IPS DF 6.9 (cell line): Measurements from ENCODE around the gene PDIA6.

ENCODE experiments used
- DNase-seq: peaks from one replicate; pipeline ENCODE4 v3.0.0-alpha.2; 2013; ENCODE audit warnings: low read depth, low spot score
- H3K27ac ChIP-seq: one replicate; pipeline ENCODE4 v1.5.1; 2013; ENCODE audit warnings: low read length, control low read depth
- H3K27me3 ChIP-seq: 2 replicates; pipeline ENCODE4 v1.6.1; 2013; ENCODE audit warnings: mild to moderate bottlenecking, low read length; ENCODE audit not compliant: control insufficient read depth, insufficient read depth
- H3K36me3 ChIP-seq: 2 replicates; pipeline ENCODE4 v1.6.1; 2013; ENCODE audit warnings: low read length; ENCODE audit not compliant: control insufficient read depth, insufficient read depth
- H3K4me1 ChIP-seq: 2 replicates; pipeline ENCODE4 v1.6.1; 2013; ENCODE audit warnings: low read length; ENCODE audit not compliant: control insufficient read depth, insufficient read depth
- H3K4me3 ChIP-seq: 2 replicates; pipeline ENCODE4 v1.5.1; 2013; ENCODE audit warnings: mild to moderate bottlenecking, low read length
- H3K9me3 ChIP-seq: 2 replicates; pipeline ENCODE4 v1.6.1; 2013; ENCODE audit warnings: low read length, inconsistent platforms; ENCODE audit not compliant: control insufficient read depth, insufficient read depth
- WGBS: extraction: QIAGEN DNeasy Blood & Tissue Kit; methylation state at CpG from one replicate; pipeline ENCODE4 v1.1.7; 2013; ENCODE audit warnings: mixed read lengths, missing lambda C conversion rate; ENCODE audit not compliant: insufficient read length, insufficient coverage; 5-methylcytosine and 5-hydroxymethylcytosine counted together

PDIA6 gene

DNA sequence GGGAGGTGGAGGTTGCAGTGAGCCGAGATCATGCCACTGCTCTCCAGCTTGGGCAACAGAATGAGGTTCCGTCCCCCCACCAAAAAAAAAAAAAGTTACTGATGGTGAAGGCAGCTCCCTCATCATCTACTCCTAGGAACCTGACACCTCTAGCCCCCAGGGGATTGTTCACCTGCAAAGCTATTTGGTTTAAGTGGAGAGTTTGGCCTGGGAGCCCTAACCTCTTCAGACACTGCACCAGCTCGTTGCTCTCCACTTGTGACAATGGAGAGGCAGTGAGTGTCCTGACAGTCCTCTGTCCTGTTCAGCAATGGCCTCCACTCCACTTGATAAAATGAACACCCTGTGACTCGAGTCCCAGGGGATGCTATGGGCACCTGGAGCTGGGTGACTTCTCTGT lies 47.7 kb downstream of the PDIA6 start:
- Histone ChIP-seq H3K36me3 (no peaks in the 10 kb centered on the region), H3K4me3 (no peak overlapping the region), H3K4me1 (no peaks in the 10 kb centered on the region), H3K9me3 (no peaks in the 10 kb centered on the region), H3K27me3 (no peaks in the 10 kb centered on the region), H3K27ac (no peak overlapping the region)
- DNase-seq, result no peak
- no CpG with 5 or more reads among the region's 4 CpGs for WGBS

DNA sequence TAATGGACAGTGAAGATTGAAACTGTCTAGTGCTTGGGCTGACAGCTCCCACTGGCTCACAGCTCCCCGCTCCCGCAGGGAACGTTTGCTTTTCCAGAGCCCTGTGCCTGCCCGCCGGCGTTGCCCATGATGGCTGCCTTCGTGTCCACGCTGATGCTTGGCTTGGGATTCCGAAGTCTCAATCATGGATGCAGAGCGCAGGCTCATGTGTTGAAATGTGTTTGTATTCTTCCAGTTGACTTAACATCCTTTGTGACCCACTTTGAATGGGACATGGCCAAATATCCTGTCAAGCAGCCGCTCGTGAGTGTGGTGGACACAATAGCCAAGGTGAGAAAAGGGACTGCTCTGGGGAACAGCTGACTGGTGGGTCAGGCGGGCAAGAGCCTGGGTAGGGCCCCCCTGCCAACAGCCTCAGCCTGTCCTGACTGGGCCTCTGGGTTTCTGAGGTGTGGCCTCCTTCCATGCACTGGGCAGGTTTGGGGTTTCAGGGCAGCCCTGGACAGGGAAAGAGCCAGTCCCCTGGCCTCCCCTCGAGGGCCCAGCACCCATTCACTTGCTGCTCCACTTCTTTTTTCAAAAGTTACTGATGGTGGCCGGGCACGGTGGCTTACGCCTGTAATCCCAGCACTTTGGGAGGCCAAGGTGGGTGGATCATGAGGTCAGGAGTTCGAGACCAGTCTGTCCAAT lies 48.3 kb downstream of the PDIA6 start:
- no CpG with 5 or more reads among the region's 18 CpGs for WGBS
- Histone ChIP-seq H3K9me3 (no peaks in the 10 kb centered on the region), H3K36me3 (no peaks in the 10 kb centered on the region), H3K4me1 (no peaks in the 10 kb centered on the region), H3K27ac (no peak overlapping the region), H3K27me3 (no peaks in the 10 kb centered on the region), H3K4me3 (no peak overlapping the region)
- no peak for DNase-seq

DNA sequence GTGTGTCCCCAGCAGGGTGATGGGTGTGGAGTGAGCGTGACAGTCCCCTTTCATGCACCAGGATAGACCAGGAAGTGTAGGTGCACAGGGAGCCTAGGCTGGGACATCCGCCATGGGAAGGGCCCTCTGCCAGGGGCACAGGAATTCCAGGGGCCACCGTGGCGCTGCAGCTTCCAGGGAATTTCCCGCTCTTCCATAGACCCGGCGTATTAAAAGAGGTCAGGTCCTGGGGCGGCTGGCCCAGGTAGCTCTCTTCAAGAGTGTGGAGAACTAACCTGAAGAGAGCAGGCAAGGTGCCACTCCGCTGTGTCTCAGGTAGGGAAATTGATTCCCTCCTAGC lies 49.2 kb downstream of the PDIA6 start:
- H3K27me3 ChIP-seq, result no peaks in the 10 kb centered on the region
- DNase-seq, result no peak
- H3K4me1 ChIP-seq, result no peaks in the 10 kb centered on the region
- no peaks in the 10 kb centered on the region for H3K9me3 ChIP-seq
- no peak overlapping the region for H3K4me3 ChIP-seq
- H3K36me3 ChIP-seq, result no peaks in the 10 kb centered on the region
- H3K27ac ChIP-seq, result no peak overlapping the region
- no CpG with 5 or more reads among the region's 9 CpGs for WGBS

DNA sequence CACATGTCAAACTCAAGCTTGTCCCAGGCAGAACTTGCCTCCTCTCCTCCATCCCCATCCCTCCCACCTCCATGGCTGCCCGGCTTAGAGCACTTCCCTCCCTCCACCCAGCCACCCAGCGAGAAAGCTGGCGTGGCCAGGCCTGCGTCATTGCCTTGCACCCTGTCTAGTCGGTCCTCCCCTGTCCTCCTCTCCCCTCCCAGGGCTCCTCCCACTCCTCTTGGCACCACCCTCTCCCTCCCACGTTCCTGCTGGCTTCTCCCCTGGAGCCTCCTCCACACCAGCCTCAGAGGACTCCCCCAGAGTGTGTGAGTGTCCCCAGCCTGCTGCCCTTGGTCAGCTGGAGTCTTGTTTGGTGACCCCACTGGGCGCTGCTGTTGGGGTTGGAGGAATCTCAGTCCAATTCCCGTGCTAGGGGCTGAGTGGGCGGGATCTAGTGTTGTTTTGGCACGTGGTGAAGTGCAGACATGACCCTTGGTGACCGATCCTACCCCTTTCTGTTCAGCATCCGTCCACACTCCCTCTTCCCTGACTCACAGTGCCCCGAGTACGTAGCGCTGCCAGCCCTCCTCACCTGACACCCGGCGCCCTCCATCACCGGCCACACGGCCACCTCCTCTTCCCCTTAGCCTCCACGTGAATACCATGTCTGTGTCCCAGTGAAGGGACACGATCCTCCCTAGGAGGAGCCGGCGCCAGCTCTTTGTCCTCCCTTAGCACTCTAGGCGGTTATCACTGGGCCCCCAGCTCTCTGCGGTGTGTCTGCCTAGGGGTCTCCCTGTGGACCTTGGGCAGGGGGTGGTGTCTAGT lies 49.7 kb downstream of the PDIA6 start:
- no CpG with 5 or more reads among the region's 25 CpGs for WGBS
- Histone ChIP-seq H3K36me3 (no peaks in the 10 kb centered on the region), H3K9me3 (no peaks in the 10 kb centered on the region), H3K4me3 (no peak overlapping the region), H3K27ac (no peak overlapping the region), H3K27me3 (no peaks in the 10 kb centered on the region), H3K4me1 (no peaks in the 10 kb centered on the region)
- DNase-seq, result no peak

DNA sequence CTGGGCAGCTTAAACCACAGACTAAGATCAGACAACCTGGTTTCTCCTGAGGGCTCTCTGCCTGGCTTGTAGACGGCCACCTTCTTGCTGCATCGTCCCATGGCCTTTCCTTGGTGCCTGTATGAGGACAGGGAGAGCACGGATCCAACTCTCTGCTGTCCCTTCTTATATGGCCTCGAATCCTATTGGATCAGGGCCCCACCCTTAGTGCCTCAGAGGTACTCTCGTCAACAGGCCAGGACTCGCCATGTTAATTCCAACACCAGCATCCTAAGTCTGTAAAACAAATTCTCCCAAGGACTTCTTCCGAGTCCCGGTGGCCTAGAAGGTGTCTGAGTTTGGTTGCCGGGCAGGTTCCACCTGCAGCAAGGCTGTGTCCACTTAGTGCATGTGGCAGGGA lies 51.0 kb downstream of the PDIA6 start:
- no peak overlapping the region for H3K4me3 ChIP-seq
- no peak overlapping the region for H3K27ac ChIP-seq
- no peaks in the 10 kb centered on the region for H3K9me3 ChIP-seq
- no peaks in the 10 kb centered on the region for H3K36me3 ChIP-seq
- WGBS, result no CpG with 5 or more reads among the region's 9 CpGs
- no peaks in the 10 kb centered on the region for H3K27me3 ChIP-seq
- H3K4me1 ChIP-seq, result no peaks in the 10 kb centered on the region
- no peak for DNase-seq

DNA sequence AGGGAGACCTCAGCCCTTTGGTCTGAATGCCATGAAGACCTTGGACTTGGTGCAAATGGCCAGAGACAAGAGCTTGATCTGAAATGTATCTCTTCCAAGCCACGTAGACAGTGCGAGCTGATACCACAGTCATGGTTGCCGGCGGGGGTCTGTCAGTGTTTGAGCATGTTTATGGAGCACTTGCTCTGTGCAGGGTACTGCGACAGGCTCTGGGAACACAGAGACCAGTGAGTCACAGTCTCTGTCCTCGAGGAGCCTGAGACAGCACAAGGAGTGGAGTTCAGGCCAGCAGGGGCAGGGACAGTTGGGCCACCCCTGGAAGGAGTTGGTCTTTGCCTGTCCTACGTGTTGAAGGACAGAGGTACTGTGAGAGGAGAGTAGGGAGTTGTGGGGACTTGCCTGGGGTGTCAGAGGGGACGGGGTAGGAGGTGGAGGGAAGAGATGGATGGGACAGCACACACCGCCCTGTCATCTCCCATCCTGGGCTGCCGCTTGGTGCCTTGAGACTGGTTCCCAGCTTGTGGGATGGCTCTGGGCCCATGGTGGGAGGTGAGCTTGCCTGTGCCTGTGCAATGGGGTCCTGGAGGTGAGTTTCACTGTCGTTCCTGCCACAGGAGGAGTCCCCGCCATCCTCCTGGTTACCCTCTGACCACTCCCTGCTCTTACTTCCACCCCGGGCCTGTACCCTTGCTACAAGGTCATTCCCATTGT lies 51.6 kb downstream of the PDIA6 start:
- H3K9me3 ChIP-seq, result no peaks in the 10 kb centered on the region
- no peak overlapping the region for H3K27ac ChIP-seq
- H3K4me3 ChIP-seq, result no peak overlapping the region
- WGBS, result no CpG with 5 or more reads among the region's 13 CpGs
- H3K4me1 ChIP-seq, result no peaks in the 10 kb centered on the region
- H3K27me3 ChIP-seq, result no peaks in the 10 kb centered on the region
- H3K36me3 ChIP-seq, result no peaks in the 10 kb centered on the region
- DNase-seq, result no peak

DNA sequence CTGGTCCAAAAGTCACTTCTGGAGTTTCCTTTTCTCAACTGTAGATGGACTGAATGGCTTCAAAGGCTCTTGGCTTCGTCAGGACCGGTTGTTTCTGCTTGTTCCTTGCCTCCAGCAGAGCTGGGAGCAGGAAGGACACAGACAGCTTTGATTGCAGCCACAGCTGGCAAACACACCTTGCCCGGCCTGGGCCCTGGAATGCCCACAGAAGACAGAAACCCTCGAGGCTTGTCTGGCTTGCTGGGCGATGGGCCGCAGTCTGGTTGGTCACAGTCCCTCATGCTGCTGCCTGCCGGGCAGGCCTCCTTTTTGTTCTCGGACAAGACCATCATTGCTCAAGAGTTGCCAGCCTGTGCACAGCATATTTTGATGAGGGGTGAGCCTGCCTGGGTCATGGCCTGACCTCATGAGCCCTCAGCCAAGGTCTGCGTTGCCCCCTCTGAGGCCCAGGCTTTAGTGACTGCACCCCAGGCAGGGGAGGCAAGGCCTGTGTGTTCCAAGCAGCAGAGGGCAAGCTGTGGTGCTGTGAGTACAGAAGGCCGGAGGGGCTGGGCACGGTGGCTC lies 53.4 kb downstream of the PDIA6 start:
- H3K9me3 ChIP-seq, result no peaks in the 10 kb centered on the region
- no peak overlapping the region for H3K4me3 ChIP-seq
- H3K27me3 ChIP-seq, result no peaks in the 10 kb centered on the region
- H3K27ac ChIP-seq, result no peak overlapping the region
- no peak for DNase-seq
- no CpG with 5 or more reads among the region's 11 CpGs for WGBS
- no peaks in the 10 kb centered on the region for H3K36me3 ChIP-seq
- H3K4me1 ChIP-seq, result no peaks in the 10 kb centered on the region; the same call in 1 of the 2 replicates

DNA sequence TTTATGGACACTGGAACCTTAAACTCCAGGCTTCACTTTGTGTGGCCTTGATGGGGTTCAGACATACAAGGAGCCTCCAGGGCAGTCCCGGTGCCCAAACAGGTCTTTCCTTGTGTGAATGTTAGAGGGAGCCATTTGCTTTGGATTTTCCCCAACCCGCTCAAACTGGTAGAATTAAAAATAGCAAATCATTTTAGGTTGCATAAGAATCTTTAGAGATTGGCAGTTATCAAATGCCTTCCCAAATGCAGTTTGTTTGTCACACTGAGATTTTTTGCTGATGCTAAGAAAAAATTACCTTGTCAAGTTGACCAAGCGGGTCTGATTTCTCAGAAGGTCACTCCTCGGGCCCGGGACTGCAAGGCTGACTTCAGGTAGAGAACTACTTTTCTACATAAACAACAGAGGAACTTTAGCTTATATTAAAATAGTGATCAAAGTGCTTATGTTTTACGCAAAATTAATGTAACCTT lies 54.7 kb downstream of the PDIA6 start:
- Histone ChIP-seq H3K9me3 (no peaks in the 10 kb centered on the region), H3K4me1 (no peaks in the 10 kb centered on the region; the same call in 1 of the 2 replicates), H3K27ac (no peak overlapping the region), H3K4me3 (no peak overlapping the region), H3K27me3 (no peaks in the 10 kb centered on the region), H3K36me3 (no peaks in the 10 kb centered on the region)
- no peak for DNase-seq
- no CpG with 5 or more reads among the region's 6 CpGs for WGBS

DNA sequence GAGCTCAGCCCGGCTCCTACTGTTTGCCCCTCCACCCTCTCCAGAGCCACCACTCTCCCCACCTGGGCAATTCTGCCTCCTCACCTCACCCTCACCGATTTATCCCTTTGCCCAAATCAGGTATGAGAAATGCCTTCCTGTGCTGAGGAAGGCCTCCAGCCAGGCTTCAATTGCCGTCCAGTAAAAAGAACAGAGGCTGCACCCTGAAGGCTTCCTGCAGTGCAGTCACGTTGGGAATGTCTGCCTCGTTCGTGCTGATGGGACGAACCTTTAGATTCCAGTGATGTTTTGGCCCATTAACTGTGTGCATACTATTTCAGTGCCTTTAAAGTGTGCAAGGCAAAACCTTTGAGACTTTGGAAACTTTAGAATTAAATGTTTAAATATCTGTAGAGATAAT lies 57.0 kb downstream of the PDIA6 start:
- Histone ChIP-seq H3K36me3 (no peaks in the 10 kb centered on the region), H3K9me3 (no peaks in the 10 kb centered on the region), H3K27me3 (no peaks in the 10 kb centered on the region), H3K27ac (no peak overlapping the region), H3K4me3 (no peak overlapping the region), H3K4me1 (no peaks in the 10 kb centered on the region; the same call in 1 of the 2 replicates)
- WGBS, result no CpG with 5 or more reads among the region's 7 CpGs
- no peak for DNase-seq

DNA sequence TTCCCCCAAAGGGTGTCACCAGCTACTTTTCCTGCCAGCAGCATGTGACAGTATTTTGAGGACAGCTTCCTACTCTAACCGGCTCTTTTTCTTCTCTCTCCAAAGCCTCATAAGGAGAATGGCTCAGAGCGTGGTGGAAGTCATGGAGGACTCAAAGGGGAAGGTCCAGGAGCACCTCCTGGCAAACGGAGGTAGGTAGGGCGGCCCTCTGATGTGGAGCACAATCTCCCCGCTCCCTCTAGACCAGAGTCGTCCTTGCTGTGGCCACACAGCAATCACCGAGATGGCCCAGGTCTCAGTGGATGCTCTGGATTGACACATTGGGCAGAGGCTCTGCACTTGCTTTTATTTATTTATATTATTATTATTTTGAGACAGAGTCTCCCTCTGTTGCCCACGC lies 58.7 kb downstream of the PDIA6 start:
- no peaks in the 10 kb centered on the region; the same call in 1 of the 2 replicates for H3K4me1 ChIP-seq
- DNase-seq, result no peak
- no CpG with 5 or more reads among the region's 8 CpGs for WGBS
- no peak overlapping the region for H3K4me3 ChIP-seq
- H3K27ac ChIP-seq, result no peak overlapping the region
- no peaks in the 10 kb centered on the region for H3K36me3 ChIP-seq
- H3K9me3 ChIP-seq, result no peaks in the 10 kb centered on the region
- no peaks in the 10 kb centered on the region for H3K27me3 ChIP-seq
